Mesenchymal stem cell (in vitro differentiated cells and primary cell): ENCODE data around the gene MARCOL. TPM values are rescaled to one million over a fixed set of nuclear protein-coding genes. Genes with fewer than 3 reads are reported as not detected.
"Not testable (repeated sequence)": the region's sequence is repeated elsewhere in the genome, so short reads cannot be mapped to it uniquely, and the experiment has no call there.

Experiments used
- DNase-seq: peaks from one replicate; pipeline ENCODE4 v3.0.0-alpha.2; 2013
- H2AFZ ChIP-seq: one replicate; pipeline ENCODE4 v1.6.1; 2013; ENCODE audit warnings: low read depth, mild to moderate bottlenecking, control low read depth, inconsistent platforms, low read length, moderate library complexity
- H2AK5ac ChIP-seq: 2 replicates; pipeline ENCODE4 v1.6.1; 2013; ENCODE audit warnings: low read length, moderate library complexity, mild to moderate bottlenecking, inconsistent platforms; ENCODE audit not compliant: severe bottlenecking
- H2BK120ac ChIP-seq: one replicate; pipeline ENCODE4 v1.6.1; 2013; ENCODE audit warnings: low read depth, mild to moderate bottlenecking, inconsistent platforms, low read length, moderate library complexity
- H2BK12ac ChIP-seq, 2 experiments: one replicate each; pipeline ENCODE4 v1.6.1; 2013; ENCODE audit warnings: inconsistent platforms in 2 of 2, low read length in 2 of 2, mild to moderate bottlenecking in 2 of 2, moderate library complexity in 2 of 2, control low read depth in 1 of 2
- H2BK15ac ChIP-seq: one replicate; pipeline ENCODE4 v1.6.1; 2013; ENCODE audit warnings: mild to moderate bottlenecking, low read depth, inconsistent platforms; ENCODE audit not compliant: poor library complexity, severe bottlenecking
- H2BK5ac ChIP-seq: 2 replicates; pipeline ENCODE4 v1.6.1; 2013; ENCODE audit warnings: low read depth, mild to moderate bottlenecking, low read length, control low read depth, inconsistent platforms; ENCODE audit not compliant: poor library complexity, severe bottlenecking
- H3K14ac ChIP-seq, 2 experiments: one replicate each; pipeline ENCODE4 v1.6.1; 2013; ENCODE audit warnings: inconsistent platforms in 2 of 2, low read length in 2 of 2, control low read depth in 1 of 2, mild to moderate bottlenecking in 1 of 2, moderate library complexity in 1 of 2
- H3K18ac ChIP-seq, 2 experiments: one replicate each; pipeline ENCODE4 v1.6.1; 2013; ENCODE audit warnings: inconsistent platforms in 2 of 2, low read length in 2 of 2, control low read depth in 1 of 2, low read depth in 1 of 2, mild to moderate bottlenecking in 1 of 2
- H3K23ac ChIP-seq, 2 experiments: one replicate each; pipeline ENCODE4 v1.6.1; 2013; ENCODE audit warnings: inconsistent platforms in 2 of 2, low read length in 2 of 2, mild to moderate bottlenecking in 2 of 2, moderate library complexity in 2 of 2, control low read depth in 1 of 2
- H3K27ac ChIP-seq: 2 replicates; pipeline ENCODE4 v1.5.1; 2013; ENCODE audit warnings: mild to moderate bottlenecking, moderate library complexity, low read length, control low read depth, inconsistent platforms; ENCODE audit not compliant: poor library complexity, severe bottlenecking
- H3K27me3 ChIP-seq, 2 experiments: 2 replicates each; pipeline versions ENCODE4 v1.6.1 to v1.7.0; 2013; ENCODE audit warnings: low read length in 2 of 2, mild to moderate bottlenecking in 2 of 2, moderate library complexity in 2 of 2, control low read depth in 1 of 2, inconsistent platforms in 1 of 2; ENCODE audit not compliant: control insufficient read depth in 1 of 2, insufficient read depth in 1 of 2
- H3K36me3 ChIP-seq, 2 experiments: 2 replicates each; pipeline versions ENCODE4 v1.6.1 to v1.7.0; 2013; ENCODE audit warnings: low read length in 2 of 2, control low read depth in 1 of 2, inconsistent platforms in 1 of 2, low read depth in 1 of 2, mild to moderate bottlenecking in 1 of 2; ENCODE audit not compliant: insufficient read depth in 2 of 2, control insufficient read depth in 1 of 2
- H3K4ac ChIP-seq, 2 experiments: one replicate each; pipeline ENCODE4 v1.6.1; 2013; ENCODE audit warnings: inconsistent platforms in 2 of 2, low read length in 2 of 2, mild to moderate bottlenecking in 2 of 2, moderate library complexity in 2 of 2, control low read depth in 1 of 2, low read depth in 1 of 2
- H3K4me1 ChIP-seq: 2 replicates; pipeline ENCODE4 v1.6.1; 2013; ENCODE audit warnings: low read depth, low read length, control low read depth; ENCODE audit not compliant: control insufficient read depth, insufficient read depth
- H3K4me2 ChIP-seq: 2 replicates; pipeline ENCODE4 v1.6.1; 2013; ENCODE audit warnings: low read length, mild to moderate bottlenecking, inconsistent platforms; ENCODE audit not compliant: poor library complexity, severe bottlenecking
- H3K4me3 ChIP-seq, 2 experiments: 2 replicates each; pipeline versions ENCODE4 v1.5.1 to v1.7.0; 2013; ENCODE audit warnings: low read length in 2 of 2, mild to moderate bottlenecking in 2 of 2, control low read depth in 1 of 2, low read depth in 1 of 2; ENCODE audit not compliant: insufficient read depth in 1 of 2
- H3K79me1 ChIP-seq: replicated peaks from 2 replicates; pipeline ENCODE4 v1.6.1; 2013; ENCODE audit warnings: mild to moderate bottlenecking, control low read depth, low read length, inconsistent platforms; ENCODE audit not compliant: poor library complexity, severe bottlenecking
- H3K9ac ChIP-seq: 2 replicates; pipeline ENCODE4 v1.7.0; 2013; ENCODE audit warnings: mild to moderate bottlenecking, low read length, moderate library complexity
- H3K9me3 ChIP-seq: 2 replicates; pipeline ENCODE4 v1.7.0; 2013; ENCODE audit warnings: mild to moderate bottlenecking, low read length; ENCODE audit not compliant: control insufficient read depth
- H4K8ac ChIP-seq: one replicate; pipeline ENCODE4 v1.6.1; 2013; ENCODE audit warnings: inconsistent platforms, mild to moderate bottlenecking, low read length, moderate library complexity
- H4K91ac ChIP-seq: one replicate; pipeline ENCODE4 v1.6.1; 2013; ENCODE audit warnings: mild to moderate bottlenecking, low read length, inconsistent platforms
- WGBS: methylation state at CpG from one replicate; pipeline ENCODE4 v1.1.7; 2013; ENCODE audit warnings: mixed read lengths; 5-methylcytosine and 5-hydroxymethylcytosine counted together
- small RNA-seq: library from polyadenylated mRNA; stranded (forward); fragments of <200 nt; extraction: miRNeasy Mini kit (QIAGEN cat#:217004); gene quantifications from one replicate; pipeline ENCODE3, GENCODE V24; 2013; ENCODE audit warnings: low read depth

Gene MARCOL

GRCh38 chr5:148280893-148281292 is 42.6 kb downstream of the MARCOL start:
- H2BK5ac ChIP-seq, H3K4ac ChIP-seq, H2AFZ ChIP-seq, H3K14ac ChIP-seq, H4K91ac ChIP-seq, H4K8ac ChIP-seq, H3K79me1 ChIP-seq, H3K36me3 ChIP-seq, H2BK12ac ChIP-seq, H3K27ac ChIP-seq, H2AK5ac ChIP-seq, H2BK120ac ChIP-seq, H3K4me3 ChIP-seq, H3K4me1 ChIP-seq, H3K18ac ChIP-seq, H3K23ac ChIP-seq, H3K27me3 ChIP-seq, H3K9ac ChIP-seq, H2BK15ac ChIP-seq, H3K9me3 ChIP-seq, H3K4me2 ChIP-seq: not testable (repeated sequence)
- DNase-seq = peak; percentile 23
- 7% methylated on average over 5 of the region's 5 CpGs for WGBS

GRCh38 chr5:148281336-148281735 is 43.0 kb downstream of the MARCOL start:
- H2BK15ac ChIP-seq, H3K9me3 ChIP-seq, H2BK120ac ChIP-seq, H3K4me3 ChIP-seq, H3K4me1 ChIP-seq, H2BK5ac ChIP-seq, H2AK5ac ChIP-seq, H3K4me2 ChIP-seq, H3K14ac ChIP-seq, H3K36me3 ChIP-seq, H3K4ac ChIP-seq, H3K79me1 ChIP-seq, H3K18ac ChIP-seq, H2AFZ ChIP-seq, H4K8ac ChIP-seq, DNase-seq, H3K9ac ChIP-seq, H4K91ac ChIP-seq, H3K27ac ChIP-seq, H3K23ac ChIP-seq, H3K27me3 ChIP-seq: not testable (repeated sequence)
- WGBS = 89% methylated on average over 4 of the region's 4 CpGs
- peak overlapping the region in 1 of 2 experiments; percentile 54 for H2BK12ac ChIP-seq

GRCh38 chr5:148290271-148291195 is 52.2 kb downstream of the MARCOL start:
- H3K4me2 ChIP-seq = no peak overlapping the region

More at GRCh38 chr5:148290271-148291195, 52.2 kb downstream of the MARCOL start:
- no peak overlapping the region for H2AFZ ChIP-seq
- no peaks in the 10 kb centered on the region for H3K79me1 ChIP-seq
- no peak overlapping the region for H3K27ac ChIP-seq
- H2BK5ac ChIP-seq = no peak overlapping the region
- H3K27me3 ChIP-seq = no peaks in the 10 kb centered on the region
- H3K4ac ChIP-seq = no peak overlapping the region
- no peak overlapping the region for H3K18ac ChIP-seq
- no peak overlapping the region for H2AK5ac ChIP-seq
- no peak overlapping the region for H4K91ac ChIP-seq
- H2BK15ac ChIP-seq = no peak overlapping the region
- no peak overlapping the region for H3K23ac ChIP-seq
- H2BK12ac ChIP-seq = no peak overlapping the region
- H3K9me3 ChIP-seq = no peaks in the 10 kb centered on the region
- H3K36me3 ChIP-seq = no peaks in the 10 kb centered on the region
- H2BK120ac ChIP-seq = no peak overlapping the region
- peak; percentile 50 for DNase-seq
- H3K9ac ChIP-seq = no peak overlapping the region
- WGBS = 38% methylated on average over 3 of the region's 6 CpGs
- H3K4me3 ChIP-seq = no peak overlapping the region
- H4K8ac ChIP-seq = no peak overlapping the region
- H3K4me1 ChIP-seq = no peaks in the 10 kb centered on the region
- H3K14ac ChIP-seq = no peak overlapping the region

Small RNA genes within 50 kb of the gene (small RNA-seq; reads per million reads assigned to genes)
- gene HMGN1P16 = not detected
